Gastrocnemius medialis (tissue), 4 donors: ENCODE results near the gene PRKN. TPM values are rescaled to one million over a fixed set of nuclear protein-coding genes. Genes with fewer than 3 reads are reported as not detected.

Experiments
- ATAC-seq, 2 donors: fragments of 150-250 bp; one replicate each; pipeline ENCODE4 v1.9.1; 2016
- DNase-seq, 2 donors: peaks; one replicate each; pipeline ENCODE4 v3.0.0-alpha.2; 2019
- H3K27ac ChIP-seq, 4 donors: fragments of 200-600 bp; sonication (generic); 1 replicate in 1 of 4; 2 replicates in 3 of 4; pipeline ENCODE4 v1.5.1; 2016 to 2018; ENCODE audit warnings: mild to moderate bottlenecking in 2 of 4, moderate library complexity in 1 of 4
- H3K27me3 ChIP-seq, 3 donors: fragments of 200-600 bp; sonication (generic) in 2 of 3; 1 replicate in 1 of 3; 2 replicates in 2 of 3; pipeline versions ENCODE4 v1.5.1 to v1.6.0; 2016 to 2019; ENCODE audit warnings: mild to moderate bottlenecking in 1 of 3, moderate library complexity in 1 of 3
- H3K36me3 ChIP-seq, 2 donors: fragments of 200-600 bp; sonication (generic) in 1 of 2; one replicate each; pipeline ENCODE4 v1.5.1; 2017 to 2018
- H3K4me1 ChIP-seq, 2 donors: fragments of 200-600 bp; sonication (generic) in 1 of 2; one replicate each; pipeline ENCODE4 v1.5.1; 2016 to 2017; ENCODE audit warnings: mild to moderate bottlenecking in 2 of 2
- H3K4me3 ChIP-seq, 4 donors: fragments of 200-600 bp; sonication (generic) in 3 of 4; 1 replicate in 1 of 4; 2 replicates in 3 of 4; pipeline ENCODE4 v1.5.1; 2016 to 2019; ENCODE audit warnings: mild to moderate bottlenecking in 2 of 4
- H3K9me3 ChIP-seq, 3 donors: fragments of 200-600 bp; sonication (generic) in 2 of 3; 1 replicate in 1 of 3; 2 replicates in 2 of 3; pipeline ENCODE4 v1.5.1; 2016 to 2019
- POLR2A ChIP-seq, 2 donors: fragments of 450-650 bp; IDR thresholded peaks; one replicate each; pipeline ENCODE4 v1.6.1; 2017; ENCODE audit warnings: antibody characterized with exemption in 2 of 2, mild to moderate bottlenecking in 2 of 2, moderate library complexity in 2 of 2
- in situ Hi-C, 4 donors: fragments of 200-750 bp; cut with MboI; loops; one replicate each; pipeline versions ENCODE4 v1.15.0 to v1.8.0; 2017; ENCODE audit warnings: low sequenced_read_pairs in 4 of 4
- intact Hi-C: fragments of 100-400 bp; cut with DNase I; formaldehyde crosslinking; loops from one replicate; pipeline ENCODE4 v1.15.1; 2023; ENCODE audit warnings: low total_unique reads
- total RNA-seq, 4 donors: library from RNA; depleted of rRNA; stranded (reverse); fragments of >200 nt; gene quantifications; one replicate each; pipeline versions ENCODE4 v1.1.0 to v1.2.3, GENCODE V29; 2016
- TF ChIP-seq, protein P1 (sequence below), 5 experiments: fragments of 450-650 bp in 3 of 5; fragments of 200-600 bp in 2 of 5; sonication (generic) in 2 of 5; IDR thresholded peaks in 4 of 5; conservative IDR thresholded peaks in 1 of 5; 1 replicate in 4 of 5; 2 replicates in 1 of 5; pipeline ENCODE4 v1.5.1; 2016 to 2019; ENCODE audit warnings: antibody characterized with exemption in 5 of 5, mild to moderate bottlenecking in 3 of 5, moderate library complexity in 3 of 5

The PRKN gene
- total RNA-seq, 4 donors from 2014 or later = 8.4 to 21.6 (median 13.7) TPM

DNA sequence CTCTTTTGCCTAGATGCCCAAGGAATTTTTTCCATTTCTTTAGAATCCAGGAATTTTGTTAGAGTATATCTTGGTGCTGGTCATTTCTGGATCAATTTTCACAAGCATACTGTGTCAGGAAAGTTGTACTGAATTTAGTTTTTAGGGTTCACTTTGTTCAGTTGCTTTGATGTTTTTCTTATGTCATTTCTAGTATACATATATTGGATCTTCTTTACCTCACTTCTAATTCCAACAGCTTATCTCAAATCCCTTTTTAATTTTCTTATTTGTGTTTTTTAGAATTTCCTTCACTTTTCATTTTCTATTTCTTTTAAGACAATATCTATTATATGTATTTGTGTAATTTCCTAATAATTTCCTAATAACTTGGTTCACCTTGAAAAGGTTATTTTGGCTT, 1172.7 kb downstream of the PRKN start:
- Histone ChIP-seq H3K4me3 (no peak overlapping the region), H3K27me3 (no peaks in the 10 kb centered on the region), H3K27ac (no peak overlapping the region), H3K36me3 (no peaks in the 10 kb centered on the region), H3K9me3 (peaks cover 0 to 9% (median 4%) of the 10 kb centered on the region in 3 donors), H3K4me1 (no peaks in the 10 kb centered on the region)
- in situ Hi-C loops (no loop called here), intact Hi-C loops (no loop called here)
- TF ChIP-seq POLR2A (IDR thresholded peaks at IDR 0.05) = no peak
- no peak for DNase-seq
- ATAC-seq = no peak

DNA sequence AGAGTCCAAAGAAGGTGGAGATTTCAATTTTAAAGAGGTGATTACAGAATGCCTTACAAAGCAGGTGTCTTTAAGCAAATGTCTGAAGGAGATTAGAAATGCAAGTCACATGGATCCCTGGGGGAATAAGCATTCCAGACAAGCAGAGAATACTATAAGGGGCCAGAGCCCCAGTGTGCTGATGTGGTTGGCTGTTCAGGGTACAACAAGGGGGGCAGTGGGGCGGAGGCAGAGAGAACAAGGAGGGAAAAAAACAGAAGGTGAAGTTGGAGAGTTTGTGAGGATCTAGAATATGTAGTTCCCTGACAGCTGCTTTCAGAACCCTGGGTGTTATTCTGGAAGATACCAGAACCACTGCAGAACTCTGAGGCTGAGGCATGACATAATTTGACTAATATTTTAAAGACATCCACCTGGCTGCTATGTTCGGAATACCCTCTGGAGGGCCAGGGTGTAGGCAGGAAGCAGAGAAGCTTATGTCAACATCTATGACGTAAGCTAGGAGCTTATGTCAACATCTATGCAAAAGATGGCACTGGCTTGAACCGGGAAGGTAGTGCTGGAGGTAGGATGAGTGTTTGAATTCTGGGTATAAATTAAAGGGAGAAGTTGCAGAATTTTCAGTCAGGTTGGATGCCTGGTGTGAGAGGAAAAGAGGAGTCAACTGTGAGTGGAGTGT, 1177.5 kb downstream of the PRKN start:
- no peaks in the 10 kb centered on the region for H3K27me3 ChIP-seq
- no peak for TF ChIP-seq POLR2A (IDR thresholded peaks at IDR 0.05)
- TF ChIP-seq, protein P1, sequence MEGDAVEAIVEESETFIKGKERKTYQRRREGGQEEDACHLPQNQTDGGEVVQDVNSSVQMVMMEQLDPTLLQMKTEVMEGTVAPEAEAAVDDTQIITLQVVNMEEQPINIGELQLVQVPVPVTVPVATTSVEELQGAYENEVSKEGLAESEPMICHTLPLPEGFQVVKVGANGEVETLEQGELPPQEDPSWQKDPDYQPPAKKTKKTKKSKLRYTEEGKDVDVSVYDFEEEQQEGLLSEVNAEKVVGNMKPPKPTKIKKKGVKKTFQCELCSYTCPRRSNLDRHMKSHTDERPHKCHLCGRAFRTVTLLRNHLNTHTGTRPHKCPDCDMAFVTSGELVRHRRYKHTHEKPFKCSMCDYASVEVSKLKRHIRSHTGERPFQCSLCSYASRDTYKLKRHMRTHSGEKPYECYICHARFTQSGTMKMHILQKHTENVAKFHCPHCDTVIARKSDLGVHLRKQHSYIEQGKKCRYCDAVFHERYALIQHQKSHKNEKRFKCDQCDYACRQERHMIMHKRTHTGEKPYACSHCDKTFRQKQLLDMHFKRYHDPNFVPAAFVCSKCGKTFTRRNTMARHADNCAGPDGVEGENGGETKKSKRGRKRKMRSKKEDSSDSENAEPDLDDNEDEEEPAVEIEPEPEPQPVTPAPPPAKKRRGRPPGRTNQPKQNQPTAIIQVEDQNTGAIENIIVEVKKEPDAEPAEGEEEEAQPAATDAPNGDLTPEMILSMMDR (IDR thresholded peaks at IDR 0.05 in 4 of 5, conservative IDR thresholded peaks at IDR 0.05 in 1 of 5) = no peak
- H3K36me3 ChIP-seq = no peaks in the 10 kb centered on the region
- no peaks in the 10 kb centered on the region for H3K4me1 ChIP-seq
- intact Hi-C loops = no loop called here
- H3K27ac ChIP-seq = no peak overlapping the region
- DNase-seq = no peak
- in situ Hi-C loops = no loop called here
- peaks cover 0 to under 1% (median under 1%) of the 10 kb centered on the region in 3 donors for H3K9me3 ChIP-seq
- no peak for ATAC-seq
- no peak overlapping the region for H3K4me3 ChIP-seq

DNA sequence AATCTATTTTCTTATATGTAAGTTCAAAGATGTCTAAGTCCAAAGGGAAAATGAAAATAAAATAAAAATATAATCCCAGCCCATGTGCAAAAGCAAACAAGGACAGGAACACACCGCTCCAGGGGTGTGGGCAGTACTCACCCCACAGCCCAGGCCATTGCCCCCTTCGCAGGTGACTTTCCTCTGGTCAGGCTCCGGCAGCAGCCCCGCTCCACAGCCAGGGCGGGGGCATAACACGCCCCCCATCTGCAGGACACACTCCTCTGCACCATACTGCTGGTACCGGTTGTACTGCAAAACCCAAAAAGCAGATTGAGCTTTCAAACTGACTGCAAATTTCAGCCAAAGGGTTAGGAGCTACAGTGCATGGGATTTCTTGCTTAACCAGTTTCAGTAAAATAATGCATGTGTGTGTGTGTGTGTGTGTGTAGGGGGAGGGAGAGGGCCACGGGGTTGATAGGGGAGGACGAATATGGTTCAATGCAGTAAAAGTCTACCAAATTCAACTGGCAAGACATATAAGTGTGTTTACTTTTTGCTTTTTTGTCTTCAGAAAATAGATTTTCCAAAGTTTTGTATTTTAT, 1178.8 kb downstream of the PRKN start:
- no peaks in the 10 kb centered on the region for H3K27me3 ChIP-seq
- H3K27ac ChIP-seq = no peak overlapping the region
- DNase-seq = no peak
- no peaks in the 10 kb centered on the region for H3K9me3 ChIP-seq
- TF ChIP-seq, protein P1 (IDR thresholded peaks at IDR 0.05 in 4 of 5, conservative IDR thresholded peaks at IDR 0.05 in 1 of 5) = no peak
- TF ChIP-seq POLR2A (IDR thresholded peaks at IDR 0.05) = no peak
- no peaks in the 10 kb centered on the region for H3K4me1 ChIP-seq
- intact Hi-C loops (no loop called here), in situ Hi-C loops (no loop called here)
- no peak overlapping the region for H3K4me3 ChIP-seq
- ATAC-seq = no peak
- H3K36me3 ChIP-seq = no peaks in the 10 kb centered on the region

DNA sequence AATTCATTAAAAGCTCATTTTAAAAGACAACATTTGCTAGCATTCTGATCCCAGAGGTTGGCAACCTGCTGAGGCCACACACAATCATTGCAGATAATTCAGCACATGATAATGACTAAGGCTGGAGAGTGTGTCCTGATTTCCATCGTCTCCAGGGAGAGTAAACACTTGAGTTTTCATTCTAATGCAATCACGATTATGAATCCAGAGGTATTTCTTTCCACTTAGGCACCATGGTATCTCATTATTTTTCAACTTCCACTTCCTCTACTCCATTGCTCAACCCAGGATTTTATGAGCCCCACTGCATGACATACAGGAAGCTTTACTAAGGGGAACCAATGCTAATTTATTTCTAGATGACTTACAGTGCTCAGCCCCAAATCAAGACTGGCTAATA, 1179.9 kb downstream of the PRKN start:
- DNase-seq = no peak
- H3K27me3 ChIP-seq = no peaks in the 10 kb centered on the region
- no peaks in the 10 kb centered on the region for H3K9me3 ChIP-seq
- no peak overlapping the region for H3K27ac ChIP-seq
- no peak for TF ChIP-seq POLR2A (IDR thresholded peaks at IDR 0.05)
- TF ChIP-seq, protein P1 (IDR thresholded peaks at IDR 0.05 in 4 of 5, conservative IDR thresholded peaks at IDR 0.05 in 1 of 5) = no peak
- ATAC-seq = no peak
- no peaks in the 10 kb centered on the region for H3K4me1 ChIP-seq
- no peak overlapping the region for H3K4me3 ChIP-seq
- in situ Hi-C loops (no loop called here), intact Hi-C loops (no loop called here)
- no peaks in the 10 kb centered on the region for H3K36me3 ChIP-seq

DNA sequence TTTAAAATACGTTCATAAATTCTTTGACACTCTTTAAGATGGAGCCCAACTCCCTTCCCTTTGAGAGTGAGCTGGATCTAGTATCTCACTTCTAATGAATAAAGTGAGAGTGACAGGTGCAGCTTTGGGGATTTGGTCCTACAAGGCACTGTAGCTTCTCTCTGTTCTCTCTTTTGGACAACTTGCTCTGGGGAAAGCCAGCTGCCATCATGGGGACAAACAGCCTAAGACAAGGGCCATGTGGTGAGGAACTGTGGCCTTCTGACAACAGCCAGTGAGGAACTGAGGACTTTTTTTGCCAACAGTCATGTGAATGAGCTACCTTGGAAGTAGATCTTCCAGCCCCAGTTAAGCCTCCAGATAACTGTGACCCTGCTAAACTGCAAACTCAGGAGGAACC, 1180.9 kb downstream of the PRKN start:
- DNase-seq = no peak
- in situ Hi-C loops (no loop called here), intact Hi-C loops (no loop called here)
- Histone ChIP-seq H3K9me3 (no peaks in the 10 kb centered on the region), H3K27me3 (no peaks in the 10 kb centered on the region), H3K4me1 (no peaks in the 10 kb centered on the region), H3K27ac (no peak overlapping the region), H3K4me3 (no peak overlapping the region), H3K36me3 (no peaks in the 10 kb centered on the region)
- ATAC-seq = no peak
- TF ChIP-seq, protein P1 (IDR thresholded peaks at IDR 0.05 in 4 of 5, conservative IDR thresholded peaks at IDR 0.05 in 1 of 5) = no peak
- TF ChIP-seq POLR2A (IDR thresholded peaks at IDR 0.05) = no peak
